Jurkat, Clone E6-1 (cell line): Measurements from ENCODE around the gene TLK2.
A peak's percentile ranks its signal among the peaks of the same experiment; 100 is the strongest.
"Not testable (repeated sequence)": the region's sequence is repeated elsewhere in the genome, so short reads cannot be mapped to it uniquely, and the experiment has no call there.

Experiments used
- DNase-seq: peaks from one replicate; pipeline ENCODE4 v3.0.0-alpha.2; 2011; ENCODE audit warnings: low read depth, low spot score
- H3K4me3 ChIP-seq: 2 replicates; pipeline ENCODE4 v1.5.1; 2011; ENCODE audit warnings: mild to moderate bottlenecking, low read length, control low read depth, moderate library complexity

TLK2 gene

DNA sequence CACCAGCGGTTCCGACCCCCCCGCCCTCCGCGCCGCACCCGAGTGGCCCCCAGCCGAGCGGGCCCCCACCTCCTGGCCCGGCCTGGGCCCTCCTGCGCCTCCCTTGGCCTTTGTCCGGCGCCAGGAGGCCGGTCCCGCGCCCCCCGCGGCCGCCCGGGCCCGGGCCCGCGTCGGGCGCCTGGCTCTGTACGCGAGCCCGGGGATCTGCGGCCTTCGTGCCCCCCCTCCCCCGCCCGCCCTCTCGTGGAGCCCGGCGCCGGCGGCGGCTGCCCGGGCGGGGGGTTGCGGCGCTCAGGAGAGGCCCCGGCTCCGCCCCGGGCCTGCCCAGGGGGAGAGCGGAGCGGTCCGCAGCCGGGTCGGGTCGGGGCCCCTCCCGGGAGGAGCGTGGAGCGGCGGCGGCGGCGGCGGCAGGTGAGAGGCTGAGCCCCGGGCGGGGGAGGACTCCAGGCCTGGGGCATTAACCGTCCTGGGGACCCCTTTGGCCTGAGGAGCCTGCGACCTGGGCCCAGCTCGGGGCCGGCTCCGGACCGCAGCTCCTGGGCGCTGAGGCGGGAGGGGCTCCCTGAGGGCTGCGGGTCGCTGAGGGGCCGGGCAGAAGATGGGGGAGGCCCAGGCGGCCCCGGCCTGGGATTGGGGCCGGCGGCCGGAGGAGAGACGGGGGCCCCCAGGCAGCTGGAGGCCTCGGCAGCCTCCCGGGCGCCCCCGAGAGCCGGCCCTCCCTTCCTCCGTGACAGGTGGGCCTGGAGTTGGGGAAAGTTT is 434 bp downstream of the TLK2 start:
- DNase-seq: not testable (repeated sequence)
- H3K4me3 ChIP-seq: peak overlapping the region; percentile 70

- peak overlapping the region; percentile 70 for H3K4me3 ChIP-seq
- DNase-seq: not testable (repeated sequence)
These were observed 1.1 kb downstream of the TLK2 start for GRCh38 chr17:62479639-62480258.

- H3K4me3 ChIP-seq, DNase-seq: not testable (repeated sequence)
These were observed 3.9 kb downstream of the TLK2 start for GRCh38 chr17:62482553-62482952.

DNA sequence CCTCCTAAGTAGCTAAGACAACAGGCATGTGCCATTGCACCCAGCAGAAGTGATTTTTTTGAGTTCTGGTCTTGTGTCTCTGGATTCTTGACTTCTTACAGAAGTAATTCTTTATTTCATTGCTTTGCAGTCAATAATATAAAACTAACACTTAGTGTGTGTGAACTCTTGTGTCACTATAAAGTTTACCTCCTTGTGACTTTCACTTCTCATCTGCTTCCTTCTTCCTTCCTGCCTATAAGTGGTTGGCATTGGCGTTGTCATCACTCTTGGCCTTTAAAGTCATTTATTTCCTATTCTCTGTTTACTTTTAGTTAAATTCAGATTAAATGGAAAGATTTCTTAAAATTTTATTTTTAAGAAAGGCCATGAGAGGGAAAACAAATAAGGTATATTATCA is 12.4 kb downstream of the TLK2 start:
- not testable (repeated sequence) for DNase-seq, H3K4me3 ChIP-seq

DNA sequence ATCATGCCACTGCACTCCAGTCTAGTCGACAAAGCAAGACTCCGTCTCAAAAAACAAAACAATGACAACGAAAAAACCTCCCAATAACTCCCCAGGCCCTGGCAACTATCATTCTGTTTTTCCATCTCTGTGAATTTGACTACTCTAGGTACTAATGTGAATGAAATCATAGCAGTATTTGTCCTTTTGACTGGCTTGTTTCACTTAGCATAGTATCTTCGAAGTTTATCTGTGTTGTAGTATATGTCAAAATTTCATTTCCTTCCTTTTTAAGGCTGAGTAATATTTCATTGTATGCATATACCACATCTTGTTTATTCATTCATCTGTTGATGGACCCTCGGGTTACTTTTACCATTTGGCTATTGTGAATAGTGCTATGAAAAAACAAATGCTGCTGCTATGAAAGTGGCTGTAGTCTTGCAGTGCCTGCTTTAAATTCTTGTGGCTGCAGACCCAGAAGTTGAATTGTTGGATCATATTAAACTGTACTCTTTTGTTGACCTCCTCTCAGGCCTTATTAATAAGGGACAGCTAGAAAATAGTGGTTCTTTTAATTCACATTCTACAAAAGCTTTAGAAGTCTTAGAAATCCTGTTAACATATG is 14.5 kb downstream of the TLK2 start:
- not testable (repeated sequence) for DNase-seq, H3K4me3 ChIP-seq

DNA sequence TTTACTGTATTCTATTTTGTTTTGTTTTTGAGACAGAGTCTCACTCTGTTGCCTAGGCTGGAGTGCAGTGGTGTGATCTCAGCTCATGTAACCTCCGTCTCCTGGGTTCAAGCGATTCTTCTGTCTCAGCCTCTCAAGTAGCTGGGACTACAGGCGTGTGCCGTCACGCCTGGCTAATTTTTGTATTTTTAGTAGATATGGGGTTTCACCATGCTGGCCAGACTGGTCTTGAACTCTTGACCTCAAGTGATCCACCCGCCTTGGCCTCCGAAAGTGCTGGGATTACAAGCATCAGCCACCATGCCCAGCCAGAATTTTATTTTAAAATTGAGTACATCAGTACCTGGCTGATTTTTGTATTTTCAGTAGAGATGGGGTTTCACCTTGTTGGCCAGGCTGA is 15.4 kb downstream of the TLK2 start:
- not testable (repeated sequence) for H3K4me3 ChIP-seq, DNase-seq

GRCh38 chr17:62496344-62496743 is 17.7 kb downstream of the TLK2 start:
- not testable (repeated sequence) for DNase-seq, H3K4me3 ChIP-seq

DNA sequence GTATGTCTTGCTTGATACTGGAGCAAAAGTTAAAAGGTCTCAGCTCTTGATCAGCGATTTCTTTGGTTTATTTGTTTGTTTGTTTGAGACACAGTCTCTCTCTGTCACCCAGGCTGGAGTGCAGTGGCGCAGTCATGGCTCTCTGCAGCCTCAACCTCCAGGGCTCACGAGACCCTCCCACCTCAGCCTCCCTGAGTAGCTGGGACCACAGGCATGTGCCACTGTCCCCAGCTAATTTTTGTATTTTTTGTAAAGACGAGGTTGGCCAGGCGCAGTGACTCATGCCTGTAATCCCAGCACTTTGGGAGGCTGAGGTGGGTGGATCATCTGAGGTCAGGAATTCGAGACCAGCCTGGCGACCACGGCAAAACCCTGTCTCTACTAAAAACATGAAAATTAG is 20.2 kb downstream of the TLK2 start:
- not testable (repeated sequence) for H3K4me3 ChIP-seq, DNase-seq

DNA sequence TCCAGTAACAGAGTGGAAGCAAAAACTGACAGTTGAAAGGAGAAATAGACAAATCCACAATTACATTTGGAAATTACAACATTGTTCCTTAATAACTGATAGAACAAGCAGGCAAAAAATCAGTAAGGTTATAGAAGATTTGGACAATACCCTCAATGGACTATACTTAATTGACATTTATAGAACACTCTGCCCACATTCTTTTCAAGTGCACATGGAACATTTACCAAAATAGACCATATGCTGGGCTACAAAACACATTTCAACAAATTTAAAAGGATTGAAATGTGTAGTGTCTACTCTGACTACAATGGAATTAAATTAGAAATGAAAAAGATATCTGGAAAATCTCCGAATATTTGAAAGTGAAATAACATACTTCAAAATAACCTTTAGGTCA is 21.8 kb downstream of the TLK2 start:
- DNase-seq, H3K4me3 ChIP-seq: not testable (repeated sequence)

DNA sequence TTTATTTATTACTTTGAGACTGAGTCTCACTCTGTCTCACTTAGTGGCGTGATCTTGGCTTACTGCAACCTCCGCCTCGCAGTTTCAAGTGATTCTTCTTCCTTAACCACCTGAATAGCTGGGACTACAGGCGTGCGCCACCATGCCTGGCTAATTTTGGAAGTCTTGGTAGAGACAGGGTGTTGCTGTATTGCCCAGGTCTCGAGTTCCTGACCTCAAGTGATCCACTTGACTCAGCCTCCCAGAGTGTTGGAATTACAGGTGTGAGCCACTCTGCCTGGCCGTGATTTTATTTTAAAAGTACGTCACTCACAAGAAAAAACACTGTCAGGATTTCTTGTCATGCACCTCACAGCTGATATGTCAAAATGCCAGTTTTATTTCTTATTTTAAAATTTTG is 26.2 kb downstream of the TLK2 start:
- DNase-seq, H3K4me3 ChIP-seq: not testable (repeated sequence)

- H3K4me3 ChIP-seq, DNase-seq: not testable (repeated sequence)
These were observed 28.7 kb downstream of the TLK2 start for GRCh38 chr17:62507191-62507836.

DNA sequence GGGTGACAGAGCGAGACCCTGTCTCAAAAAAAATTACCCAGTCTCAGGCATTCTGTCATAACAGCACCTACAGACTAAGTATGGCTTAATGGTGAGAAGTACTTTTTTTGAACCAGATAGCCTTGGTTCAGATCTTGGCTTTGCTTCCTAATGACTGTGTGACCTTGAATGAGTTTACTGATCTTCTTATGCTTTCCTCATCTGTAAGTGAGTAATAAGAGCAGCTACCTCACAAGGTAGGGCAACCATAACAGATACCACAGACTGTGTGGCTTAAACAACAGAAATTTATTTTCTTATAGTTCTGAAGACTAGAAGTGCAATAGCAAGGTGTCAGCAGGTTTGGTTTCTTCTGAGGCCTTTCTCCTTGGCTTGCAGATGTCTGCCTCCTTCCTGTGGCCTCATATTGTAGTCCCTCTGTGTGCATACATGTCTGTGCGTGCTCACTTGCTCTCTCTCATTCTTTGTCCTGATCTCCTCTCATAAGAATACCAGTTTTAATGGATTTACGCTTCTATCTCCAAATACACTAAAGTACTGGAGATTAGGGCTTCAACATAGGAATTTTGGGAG is 31.7 kb downstream of the TLK2 start:
- not testable (repeated sequence) for H3K4me3 ChIP-seq, DNase-seq

DNA sequence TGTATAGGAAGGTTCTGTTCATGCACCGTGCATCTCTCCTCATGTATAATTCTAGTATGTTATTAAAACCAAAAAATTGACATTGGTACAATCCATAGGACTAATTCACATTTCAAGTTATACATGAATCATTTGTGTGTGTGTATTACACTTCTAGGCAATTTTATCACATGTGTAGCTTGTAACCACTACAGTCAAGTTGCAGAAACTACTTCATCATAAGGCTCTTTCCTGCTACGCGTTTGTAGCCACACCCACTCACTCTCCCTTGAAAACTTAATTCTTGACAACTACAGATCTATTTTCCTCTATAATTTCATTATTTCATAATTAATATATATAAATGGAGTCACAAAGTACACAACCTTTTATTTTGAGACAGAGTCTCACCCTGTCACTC is 32.4 kb downstream of the TLK2 start:
- not testable (repeated sequence) for DNase-seq, H3K4me3 ChIP-seq

GRCh38 chr17:62516376-62516775 is 37.8 kb downstream of the TLK2 start:
- not testable (repeated sequence) for DNase-seq, H3K4me3 ChIP-seq

GRCh38 chr17:62521295-62521694 is 42.7 kb downstream of the TLK2 start:
- not testable (repeated sequence) for H3K4me3 ChIP-seq, DNase-seq

DNA sequence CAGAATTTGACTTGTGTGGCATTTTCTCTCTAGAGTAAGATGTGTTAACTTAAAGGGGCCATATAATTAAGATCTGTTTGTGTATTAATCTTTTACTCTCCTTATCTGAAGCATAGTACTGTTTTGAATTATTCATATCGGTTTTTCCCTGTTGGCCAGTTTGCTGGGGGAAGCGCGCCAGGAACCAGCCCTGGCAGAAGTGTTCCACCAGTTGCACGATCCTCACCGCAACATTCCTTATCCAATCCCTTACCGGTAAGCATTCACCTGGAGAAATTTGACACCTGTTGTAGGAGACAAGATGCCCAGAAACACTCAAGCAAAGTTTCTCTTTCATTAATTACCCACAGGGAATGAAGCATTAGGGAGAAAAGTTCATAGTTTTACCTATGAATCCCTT is 45.5 kb downstream of the TLK2 start:
- H3K4me3 ChIP-seq, DNase-seq: not testable (repeated sequence)

DNA sequence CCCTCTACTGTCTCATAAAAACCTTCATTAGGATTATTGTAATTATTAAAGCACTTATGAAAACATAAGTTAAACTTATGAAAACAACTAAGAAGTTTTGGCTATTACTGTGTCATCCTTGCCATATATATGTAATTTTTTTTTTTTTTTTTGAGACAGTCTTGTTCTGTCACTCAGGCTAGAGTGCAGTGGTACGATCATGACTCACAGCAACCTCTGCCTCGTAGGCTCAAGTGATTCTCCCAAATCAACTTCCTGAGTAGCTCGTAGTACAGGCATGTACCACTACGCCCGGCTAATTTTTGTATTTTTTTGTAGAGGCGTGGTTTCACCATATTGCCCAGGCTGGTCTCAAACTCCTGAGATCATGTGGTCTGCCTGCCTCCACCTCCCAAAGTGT is 46.7 kb downstream of the TLK2 start:
- not testable (repeated sequence) for DNase-seq, H3K4me3 ChIP-seq

DNA sequence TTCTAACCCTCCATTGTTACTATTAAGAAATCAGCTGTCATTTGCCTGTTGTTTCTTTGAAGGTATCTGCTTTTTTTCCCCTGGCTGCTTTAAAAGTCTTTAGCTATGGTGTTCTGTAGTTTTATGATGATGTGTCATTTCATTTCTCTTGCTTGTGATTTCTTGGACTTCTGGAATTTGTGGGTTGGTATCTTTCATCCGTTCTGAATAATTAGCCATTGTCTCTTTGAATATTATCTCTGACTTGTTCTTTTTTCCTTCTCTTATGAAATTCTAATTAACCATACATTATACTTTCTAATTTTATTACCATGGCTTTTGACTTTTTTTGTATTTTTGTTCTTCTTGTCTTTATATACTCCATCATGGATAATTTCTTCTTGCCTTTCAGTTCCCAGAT is 52.3 kb downstream of the TLK2 start:
- not testable (repeated sequence) for H3K4me3 ChIP-seq, DNase-seq

GRCh38 chr17:62536557-62536956 is 57.9 kb downstream of the TLK2 start:
- not testable (repeated sequence) for H3K4me3 ChIP-seq, DNase-seq
